SU-DHL-6 (cell line): Measurements from ENCODE around the gene KLK5.

Experiments used
- EZH2phosphoT487 ChIP-seq: fragments of 200-600 bp; sonication (generic), shearing (Covaris generic); conservative IDR thresholded peaks from 2 replicates; pipeline ENCODE4 v1.6.1; 2018; ENCODE audit warnings: mild to moderate bottlenecking, antibody characterized with exemption, low read length, moderate library complexity, mixed read lengths
- TF ChIP-seq, protein P1 (sequence below): fragments of 200-600 bp; sonication (generic); IDR thresholded peaks from one replicate; pipeline ENCODE4 v1.5.1; 2017; ENCODE audit warnings: antibody characterized with exemption, mild to moderate bottlenecking, low read length, moderate library complexity; ENCODE audit not compliant: insufficient read depth, poor library complexity, severe bottlenecking

DNA sequence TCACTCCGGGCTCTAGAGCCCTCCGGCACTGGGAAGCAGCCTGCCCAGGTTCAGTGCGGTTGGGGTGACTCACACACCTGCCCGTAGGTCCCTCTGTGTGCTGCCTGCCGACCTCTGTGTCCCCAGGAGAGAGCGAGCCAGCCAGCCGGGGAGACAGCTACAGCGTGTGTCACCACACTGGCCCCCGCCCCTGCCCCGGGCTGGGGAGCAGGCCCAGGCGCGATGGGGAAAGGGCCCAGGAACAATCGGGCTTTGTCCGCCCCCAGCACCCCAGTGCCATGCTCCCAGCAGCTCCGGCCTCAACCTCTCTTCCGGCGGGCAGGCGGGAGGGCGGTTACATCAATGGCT is 16.5 kb upstream of the KLK5 start, which contains the start of gene KLK6:
- TF ChIP-seq, protein P1, sequence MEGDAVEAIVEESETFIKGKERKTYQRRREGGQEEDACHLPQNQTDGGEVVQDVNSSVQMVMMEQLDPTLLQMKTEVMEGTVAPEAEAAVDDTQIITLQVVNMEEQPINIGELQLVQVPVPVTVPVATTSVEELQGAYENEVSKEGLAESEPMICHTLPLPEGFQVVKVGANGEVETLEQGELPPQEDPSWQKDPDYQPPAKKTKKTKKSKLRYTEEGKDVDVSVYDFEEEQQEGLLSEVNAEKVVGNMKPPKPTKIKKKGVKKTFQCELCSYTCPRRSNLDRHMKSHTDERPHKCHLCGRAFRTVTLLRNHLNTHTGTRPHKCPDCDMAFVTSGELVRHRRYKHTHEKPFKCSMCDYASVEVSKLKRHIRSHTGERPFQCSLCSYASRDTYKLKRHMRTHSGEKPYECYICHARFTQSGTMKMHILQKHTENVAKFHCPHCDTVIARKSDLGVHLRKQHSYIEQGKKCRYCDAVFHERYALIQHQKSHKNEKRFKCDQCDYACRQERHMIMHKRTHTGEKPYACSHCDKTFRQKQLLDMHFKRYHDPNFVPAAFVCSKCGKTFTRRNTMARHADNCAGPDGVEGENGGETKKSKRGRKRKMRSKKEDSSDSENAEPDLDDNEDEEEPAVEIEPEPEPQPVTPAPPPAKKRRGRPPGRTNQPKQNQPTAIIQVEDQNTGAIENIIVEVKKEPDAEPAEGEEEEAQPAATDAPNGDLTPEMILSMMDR = no peak
- TF ChIP-seq EZH2phosphoT487 = no peak
